Measurements from ENCODE around the gene LNX2.
A peak's percentile ranks its signal among the peaks of the same experiment; 100 is the strongest.

The LNX2 gene

DNA sequence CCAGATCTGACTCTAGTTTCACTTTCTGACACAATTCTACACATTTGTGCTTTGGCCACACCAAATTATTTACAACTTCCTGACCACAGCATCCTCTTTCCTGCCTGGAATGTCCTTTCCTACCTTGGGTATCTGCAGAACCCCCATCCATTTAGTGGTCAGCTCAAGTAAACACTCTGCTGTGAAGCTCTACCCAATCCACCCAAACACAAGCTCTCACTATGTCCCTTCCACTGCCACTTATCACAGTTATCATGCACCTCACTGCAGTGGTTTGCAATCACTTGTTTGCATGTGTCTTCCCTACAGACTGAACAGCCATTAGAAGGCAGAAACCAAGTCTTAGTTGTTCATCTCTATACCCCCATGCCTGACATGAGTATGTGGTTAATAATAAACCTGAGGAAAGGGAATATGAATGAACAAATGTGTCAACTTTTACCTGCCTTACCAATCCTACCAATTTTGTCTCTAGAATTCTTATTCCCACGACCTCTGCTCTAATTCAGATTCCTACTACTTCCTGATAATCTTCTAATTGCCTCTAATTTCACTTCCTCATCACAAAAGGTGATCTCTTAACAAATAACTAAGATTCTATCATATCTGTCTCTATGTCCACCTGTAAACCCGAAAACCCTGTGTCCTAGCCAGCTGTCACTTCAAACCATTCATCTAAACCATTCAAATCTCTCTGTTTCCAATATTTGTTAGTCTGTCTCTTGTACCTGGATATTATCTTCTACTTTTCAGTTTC lies 25.1 kb downstream of the LNX2 start:
- no peak overlapping the region for H2BK120ac ChIP-seq (ENCODE audit: low read depth, low read length)
- no peak overlapping the region for H3K4me2 ChIP-seq (ENCODE audit: low read length, poor library complexity, severe bottlenecking)
- no peaks in the 10 kb centered on the region for H3K9me3 ChIP-seq (ENCODE audit: control insufficient read depth, low read length)
- no peak overlapping the region for H3K4me3 ChIP-seq (ENCODE audit: insufficient read depth in 1 of 2, low read depth in 1 of 2, low read length in 2 of 2)
- H3K18ac ChIP-seq (ENCODE audit: low read depth in 1 of 2, low read length in 2 of 2), result no peak overlapping the region
- WGBS, result 94% methylated on average over 2 of the region's 2 CpGs
- H3K23ac ChIP-seq (ENCODE audit: low read length in 2 of 2), result no peak overlapping the region
- H2BK15ac ChIP-seq (ENCODE audit: low read depth, poor library complexity, severe bottlenecking), result no peak overlapping the region
- peaks cover 2% of the 10 kb centered on the region for H3K4me1 ChIP-seq (ENCODE audit: control insufficient read depth, insufficient read depth, low read depth, low read length)
- no peaks in the 10 kb centered on the region for H3K36me3 ChIP-seq (ENCODE audit: control insufficient read depth in 1 of 2, insufficient read depth in 2 of 2, low read depth in 1 of 2, low read length in 2 of 2)
- no peak overlapping the region for H2AFZ ChIP-seq (ENCODE audit: low read depth, low read length)
- no peaks in the 10 kb centered on the region for H3K27me3 ChIP-seq (ENCODE audit: control insufficient read depth in 1 of 2, insufficient read depth in 1 of 2, low read length in 2 of 2)
- H2BK5ac ChIP-seq (ENCODE audit: low read depth, low read length, poor library complexity, severe bottlenecking), result no peak overlapping the region
- no peak overlapping the region for H3K9ac ChIP-seq (ENCODE audit: low read length)
- peaks cover 18% of the 10 kb centered on the region for H3K79me1 ChIP-seq (replicated peaks; ENCODE audit: low read length, poor library complexity, severe bottlenecking)
- no peak overlapping the region for H4K91ac ChIP-seq (ENCODE audit: low read length)
- no peak overlapping the region for H3K14ac ChIP-seq (ENCODE audit: low read length in 2 of 2)
- DNase-seq, result peak; percentile 25
- no peak overlapping the region for H3K4ac ChIP-seq (ENCODE audit: low read depth in 1 of 2, low read length in 2 of 2)
- H3K27ac ChIP-seq (ENCODE audit: low read length, poor library complexity, severe bottlenecking), result no peak overlapping the region
- no peak overlapping the region for H4K8ac ChIP-seq (ENCODE audit: low read length)
- no peak overlapping the region for H2BK12ac ChIP-seq (ENCODE audit: low read length in 2 of 2)
- no peak overlapping the region for H2AK5ac ChIP-seq (ENCODE audit: low read length, severe bottlenecking)

DNA sequence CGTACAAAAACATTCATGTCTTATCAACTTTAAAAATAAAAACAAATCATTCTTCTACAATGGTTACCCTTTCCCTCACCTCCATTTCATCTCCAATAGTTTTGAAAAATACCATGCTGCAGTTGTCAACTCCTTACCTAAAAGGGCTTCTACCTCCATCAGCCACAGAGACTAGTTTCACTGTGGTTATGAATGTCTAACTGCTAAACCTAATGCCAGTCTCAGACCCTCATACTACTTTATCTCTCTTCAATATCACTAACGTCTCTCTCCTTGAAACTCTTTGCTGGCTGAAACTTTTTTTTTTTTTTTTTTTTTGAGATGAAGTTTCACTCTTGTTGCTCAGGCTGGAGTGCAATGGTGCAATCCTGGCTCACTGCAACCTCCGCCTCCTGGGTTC lies 27.1 kb downstream of the LNX2 start:
- peaks cover 25% of the 10 kb centered on the region for H3K79me1 ChIP-seq (replicated peaks; ENCODE audit: low read length, poor library complexity, severe bottlenecking)
- peaks cover 2% of the 10 kb centered on the region for H3K4me1 ChIP-seq (ENCODE audit: control insufficient read depth, insufficient read depth, low read depth, low read length)
- H3K4me3 ChIP-seq (ENCODE audit: insufficient read depth in 1 of 2, low read depth in 1 of 2, low read length in 2 of 2), result no peak overlapping the region
- H2AFZ ChIP-seq (ENCODE audit: low read depth, low read length), result no peak overlapping the region
- no peaks in the 10 kb centered on the region for H3K36me3 ChIP-seq (ENCODE audit: control insufficient read depth in 1 of 2, insufficient read depth in 2 of 2, low read depth in 1 of 2, low read length in 2 of 2)
- no peak overlapping the region for H3K27ac ChIP-seq (ENCODE audit: low read length, poor library complexity, severe bottlenecking)
- H2AK5ac ChIP-seq (ENCODE audit: low read length, severe bottlenecking), result no peak overlapping the region
- 99% methylated on average over 2 of the region's 3 CpGs for WGBS
- H2BK120ac ChIP-seq (ENCODE audit: low read depth, low read length), result peak overlapping the region; percentile 8
- H3K4ac ChIP-seq (ENCODE audit: low read depth in 1 of 2, low read length in 2 of 2), result no peak overlapping the region
- H4K8ac ChIP-seq (ENCODE audit: low read length), result no peak overlapping the region
- H3K18ac ChIP-seq (ENCODE audit: low read depth in 1 of 2, low read length in 2 of 2), result no peak overlapping the region
- no peak overlapping the region for H3K23ac ChIP-seq (ENCODE audit: low read length in 2 of 2)
- H3K14ac ChIP-seq (ENCODE audit: low read length in 2 of 2), result no peak overlapping the region
- H2BK5ac ChIP-seq (ENCODE audit: low read depth, low read length, poor library complexity, severe bottlenecking), result no peak overlapping the region
- H2BK12ac ChIP-seq (ENCODE audit: low read length in 2 of 2), result no peak overlapping the region
- H3K9ac ChIP-seq (ENCODE audit: low read length), result no peak overlapping the region
- H3K9me3 ChIP-seq (ENCODE audit: control insufficient read depth, low read length), result no peaks in the 10 kb centered on the region
- no peaks in the 10 kb centered on the region for H3K27me3 ChIP-seq (ENCODE audit: control insufficient read depth in 1 of 2, insufficient read depth in 1 of 2, low read length in 2 of 2)
- H4K91ac ChIP-seq (ENCODE audit: low read length), result no peak overlapping the region
- no peak overlapping the region for H2BK15ac ChIP-seq (ENCODE audit: low read depth, poor library complexity, severe bottlenecking)
- DNase-seq, result no peak
- no peak overlapping the region for H3K4me2 ChIP-seq (ENCODE audit: low read length, poor library complexity, severe bottlenecking)

DNA sequence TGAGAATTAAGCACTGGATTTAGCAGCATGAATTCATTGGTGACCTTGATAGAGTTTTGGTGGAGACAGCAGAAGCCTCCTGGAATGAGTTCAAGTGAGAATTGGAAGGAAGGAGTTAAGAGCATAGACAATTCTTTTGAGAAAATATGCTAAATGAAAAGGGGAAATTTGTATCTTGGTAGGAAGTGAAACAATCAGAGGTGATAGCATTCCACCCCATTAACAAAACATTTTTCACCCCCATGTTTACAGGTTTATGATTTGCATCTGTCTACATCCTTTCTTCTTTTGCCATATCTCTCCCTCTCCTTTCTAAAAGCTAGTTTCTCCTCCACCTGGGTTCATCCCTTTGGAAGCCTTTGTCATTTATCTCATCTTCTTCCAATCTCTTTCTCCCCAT lies 27.5 kb downstream of the LNX2 start:
- no peak overlapping the region for H2BK5ac ChIP-seq (ENCODE audit: low read depth, low read length, poor library complexity, severe bottlenecking)
- H3K4me3 ChIP-seq (ENCODE audit: insufficient read depth in 1 of 2, low read depth in 1 of 2, low read length in 2 of 2), result no peak overlapping the region
- H3K36me3 ChIP-seq (ENCODE audit: control insufficient read depth in 1 of 2, insufficient read depth in 2 of 2, low read depth in 1 of 2, low read length in 2 of 2), result no peaks in the 10 kb centered on the region
- no peak overlapping the region for H3K23ac ChIP-seq (ENCODE audit: low read length in 2 of 2)
- no peak overlapping the region for H3K27ac ChIP-seq (ENCODE audit: low read length, poor library complexity, severe bottlenecking)
- H2BK12ac ChIP-seq (ENCODE audit: low read length in 2 of 2), result no peak overlapping the region
- H2BK120ac ChIP-seq (ENCODE audit: low read depth, low read length), result no peak overlapping the region
- DNase-seq, result no peak
- H2BK15ac ChIP-seq (ENCODE audit: low read depth, poor library complexity, severe bottlenecking), result no peak overlapping the region
- H2AFZ ChIP-seq (ENCODE audit: low read depth, low read length), result no peak overlapping the region
- no peak overlapping the region for H3K9ac ChIP-seq (ENCODE audit: low read length)
- H3K4me2 ChIP-seq (ENCODE audit: low read length, poor library complexity, severe bottlenecking), result no peak overlapping the region
- no peaks in the 10 kb centered on the region for H3K9me3 ChIP-seq (ENCODE audit: control insufficient read depth, low read length)
- H3K79me1 ChIP-seq (replicated peaks; ENCODE audit: low read length, poor library complexity, severe bottlenecking), result peaks cover 25% of the 10 kb centered on the region
- no peak overlapping the region for H3K4ac ChIP-seq (ENCODE audit: low read depth in 1 of 2, low read length in 2 of 2)
- H4K8ac ChIP-seq (ENCODE audit: low read length), result no peak overlapping the region
- H3K18ac ChIP-seq (ENCODE audit: low read depth in 1 of 2, low read length in 2 of 2), result no peak overlapping the region
- peaks cover 2% of the 10 kb centered on the region for H3K4me1 ChIP-seq (ENCODE audit: control insufficient read depth, insufficient read depth, low read depth, low read length)
- H3K27me3 ChIP-seq (ENCODE audit: control insufficient read depth in 1 of 2, insufficient read depth in 1 of 2, low read length in 2 of 2), result no peaks in the 10 kb centered on the region
- no peak overlapping the region for H4K91ac ChIP-seq (ENCODE audit: low read length)
- H2AK5ac ChIP-seq (ENCODE audit: low read length, severe bottlenecking), result no peak overlapping the region
- H3K14ac ChIP-seq (ENCODE audit: low read length in 2 of 2), result no peak overlapping the region

DNA sequence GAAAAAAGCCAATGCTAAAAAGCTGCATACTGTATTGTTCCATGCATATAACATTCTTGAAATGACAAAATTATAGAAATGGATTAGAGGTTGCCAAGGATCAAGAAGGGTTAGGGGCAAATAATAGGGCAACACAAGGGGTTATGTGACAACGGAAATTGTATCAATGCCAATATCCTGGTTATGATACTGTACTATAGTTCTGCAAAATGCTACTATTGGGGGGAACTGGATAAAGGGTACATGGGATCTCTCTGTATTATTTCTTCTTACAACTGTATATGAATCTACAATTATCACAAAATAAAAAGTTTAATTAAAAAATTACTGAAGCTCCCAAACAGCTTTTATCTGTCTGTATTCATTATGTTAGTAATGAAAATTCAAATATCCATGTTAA lies 31.9 kb downstream of the LNX2 start:
- H4K8ac ChIP-seq (ENCODE audit: low read length), result no peak overlapping the region
- H3K4me2 ChIP-seq (ENCODE audit: low read length, poor library complexity, severe bottlenecking), result no peak overlapping the region
- H3K36me3 ChIP-seq (ENCODE audit: control insufficient read depth in 1 of 2, insufficient read depth in 2 of 2, low read depth in 1 of 2, low read length in 2 of 2), result no peaks in the 10 kb centered on the region
- H3K27ac ChIP-seq (ENCODE audit: low read length, poor library complexity, severe bottlenecking), result no peak overlapping the region
- peaks cover 5% of the 10 kb centered on the region for H3K4me1 ChIP-seq (ENCODE audit: control insufficient read depth, insufficient read depth, low read depth, low read length)
- H3K4ac ChIP-seq (ENCODE audit: low read depth in 1 of 2, low read length in 2 of 2), result no peak overlapping the region
- no peak for DNase-seq
- H3K4me3 ChIP-seq (ENCODE audit: insufficient read depth in 1 of 2, low read depth in 1 of 2, low read length in 2 of 2), result no peak overlapping the region
- H2AFZ ChIP-seq (ENCODE audit: low read depth, low read length), result no peak overlapping the region
- no peak overlapping the region for H3K14ac ChIP-seq (ENCODE audit: low read length in 2 of 2)
- no peak overlapping the region for H2BK12ac ChIP-seq (ENCODE audit: low read length in 2 of 2)
- H2AK5ac ChIP-seq (ENCODE audit: low read length, severe bottlenecking), result no peak overlapping the region
- 100% methylated on average over 1 of the region's 1 CpG for WGBS
- no peak overlapping the region for H2BK120ac ChIP-seq (ENCODE audit: low read depth, low read length)
- H3K79me1 ChIP-seq (replicated peaks; ENCODE audit: low read length, poor library complexity, severe bottlenecking), result peaks cover 22% of the 10 kb centered on the region
- no peaks in the 10 kb centered on the region for H3K9me3 ChIP-seq (ENCODE audit: control insufficient read depth, low read length)
- no peak overlapping the region for H3K18ac ChIP-seq (ENCODE audit: low read depth in 1 of 2, low read length in 2 of 2)
- H3K9ac ChIP-seq (ENCODE audit: low read length), result no peak overlapping the region
- no peak overlapping the region for H3K23ac ChIP-seq (ENCODE audit: low read length in 2 of 2)
- no peak overlapping the region for H2BK15ac ChIP-seq (ENCODE audit: low read depth, poor library complexity, severe bottlenecking)
- H3K27me3 ChIP-seq (ENCODE audit: control insufficient read depth in 1 of 2, insufficient read depth in 1 of 2, low read length in 2 of 2), result no peaks in the 10 kb centered on the region
- H4K91ac ChIP-seq (ENCODE audit: low read length), result no peak overlapping the region
- H2BK5ac ChIP-seq (ENCODE audit: low read depth, low read length, poor library complexity, severe bottlenecking), result no peak overlapping the region

All from mesenchymal stem cell (in vitro differentiated cells and primary cell).